HG02759 (cell line): ENCODE measurements around the gene AFF3.
"Not testable (repeated sequence)": the region's sequence is repeated elsewhere in the genome, so short reads cannot be mapped to it uniquely, and the experiment has no call there.

Experiments used
- ATAC-seq: cut with Tn5 transposase; IDR thresholded peaks from one replicate; pipeline ENCODE4 v1.9.1; 2021; ENCODE audit warnings: mild to moderate bottlenecking, moderate library complexity; ENCODE audit not compliant: unreplicated experiment

The AFF3 gene

GRCh38 chr2:99772591-99773331 lies 369.6 kb downstream of the AFF3 start:
- ATAC-seq, result no peak

GRCh38 chr2:99771681-99772333 lies 370.6 kb downstream of the AFF3 start:
- no peak for ATAC-seq

GRCh38 chr2:99770876-99771275 lies 371.5 kb downstream of the AFF3 start:
- ATAC-seq, result no peak

- no peak for ATAC-seq
Measured at GRCh38 chr2:99765731-99766318, 376.6 kb downstream of the AFF3 start.

GRCh38 chr2:99763764-99764163 lies 378.6 kb downstream of the AFF3 start:
- no peak for ATAC-seq

GRCh38 chr2:99762714-99763113 lies 379.7 kb downstream of the AFF3 start:
- ATAC-seq, result no peak

- no peak for ATAC-seq
Measured at GRCh38 chr2:99757611-99758114, 384.7 kb downstream of the AFF3 start.

GRCh38 chr2:99756059-99756458 lies 386.3 kb downstream of the AFF3 start:
- no peak for ATAC-seq

- ATAC-seq, result no peak
Measured at GRCh38 chr2:99754210-99754609, 388.2 kb downstream of the AFF3 start.

GRCh38 chr2:99753505-99753904 lies 388.9 kb downstream of the AFF3 start:
- ATAC-seq, result no peak

GRCh38 chr2:99748344-99748743 lies 394.0 kb downstream of the AFF3 start:
- ATAC-seq, result no peak

GRCh38 chr2:99747842-99748241 lies 394.5 kb downstream of the AFF3 start:
- ATAC-seq, result no peak

GRCh38 chr2:99743146-99743545 lies 399.2 kb downstream of the AFF3 start:
- no peak for ATAC-seq

GRCh38 chr2:99737537-99737936 lies 404.9 kb downstream of the AFF3 start:
- no peak for ATAC-seq

GRCh38 chr2:99735753-99736152 lies 406.6 kb downstream of the AFF3 start:
- ATAC-seq, result no peak

- not testable (repeated sequence) for ATAC-seq
Measured at GRCh38 chr2:99735314-99735713, 407.1 kb downstream of the AFF3 start.

GRCh38 chr2:99734236-99734635 lies 408.2 kb downstream of the AFF3 start:
- no peak for ATAC-seq

GRCh38 chr2:99729104-99730025 lies 413.0 kb downstream of the AFF3 start:
- ATAC-seq, result no peak

- no peak for ATAC-seq
Measured at GRCh38 chr2:99728166-99728565, 414.2 kb downstream of the AFF3 start.

GRCh38 chr2:99727199-99727598 lies 415.2 kb downstream of the AFF3 start:
- ATAC-seq, result no peak

- no peak for ATAC-seq
Measured at GRCh38 chr2:99726691-99727090, 415.7 kb downstream of the AFF3 start.
